GM10248 (cell line): ENCODE measurements around the gene ADAP1.

ENCODE experiments used
- CTCF ChIA-PET: fragments of 300-600 bp; sonication (Branson Sonifier 250); formaldehyde crosslinking; extraction: SDS; loops from one replicate; lab custom pipeline; 2021; ENCODE audit warnings: antibody characterized with exemption; lab: Yijun Ruan, JAX
- POLR2A ChIA-PET: fragments of 350-650 bp; sonication (Branson Sonifier 250); formaldehyde crosslinking; extraction: SDS; loops from one replicate; lab custom pipeline; 2020; ENCODE audit warnings: antibody characterized with exemption; lab: Yijun Ruan, JAX
- DNase-seq: peaks from one replicate; pipeline ENCODE4 v3.0.0; 2012; ENCODE audit errors: extremely low spot score
- TF ChIP-seq, protein P1 (sequence below): IDR thresholded peaks from 2 replicates; pipeline ENCODE4 v1.5.1; 2012; ENCODE audit warnings: mild to moderate bottlenecking, low read depth; ENCODE audit errors: extremely low read depth, missing control alignments, control extremely low read depth

ADAP1 gene

DNA sequence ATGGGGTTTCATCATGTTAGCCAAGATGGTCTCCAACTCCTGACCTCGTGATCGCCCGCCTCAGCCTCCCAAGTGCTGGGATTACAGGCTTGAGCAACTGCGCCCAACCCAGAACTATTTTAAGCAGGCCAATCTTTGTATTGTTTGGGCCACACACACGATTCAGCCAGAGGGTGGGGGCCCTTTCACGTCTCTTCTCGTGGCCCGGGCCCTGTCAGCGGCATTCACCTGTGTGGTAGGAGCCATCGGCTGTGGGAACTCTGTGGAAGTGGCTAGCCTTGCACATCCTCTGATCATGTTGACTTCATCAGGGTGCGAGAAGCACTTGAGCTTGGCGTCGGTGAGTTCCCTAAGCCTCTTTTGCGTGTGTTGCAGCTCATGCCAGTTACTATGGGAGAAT, 105.3 kb downstream of the ADAP1 start:
- ChIA-PET CTCF (interaction anchor here (1.1 to 1.5 kb wide), 2 partner anchors 24 kb away, joined by 3 to 4 read pairs; no protein-coding TSS in a partner anchor), POLR2A (no interaction called here)
- DNase-seq = no peak
- TF ChIP-seq, protein P1, sequence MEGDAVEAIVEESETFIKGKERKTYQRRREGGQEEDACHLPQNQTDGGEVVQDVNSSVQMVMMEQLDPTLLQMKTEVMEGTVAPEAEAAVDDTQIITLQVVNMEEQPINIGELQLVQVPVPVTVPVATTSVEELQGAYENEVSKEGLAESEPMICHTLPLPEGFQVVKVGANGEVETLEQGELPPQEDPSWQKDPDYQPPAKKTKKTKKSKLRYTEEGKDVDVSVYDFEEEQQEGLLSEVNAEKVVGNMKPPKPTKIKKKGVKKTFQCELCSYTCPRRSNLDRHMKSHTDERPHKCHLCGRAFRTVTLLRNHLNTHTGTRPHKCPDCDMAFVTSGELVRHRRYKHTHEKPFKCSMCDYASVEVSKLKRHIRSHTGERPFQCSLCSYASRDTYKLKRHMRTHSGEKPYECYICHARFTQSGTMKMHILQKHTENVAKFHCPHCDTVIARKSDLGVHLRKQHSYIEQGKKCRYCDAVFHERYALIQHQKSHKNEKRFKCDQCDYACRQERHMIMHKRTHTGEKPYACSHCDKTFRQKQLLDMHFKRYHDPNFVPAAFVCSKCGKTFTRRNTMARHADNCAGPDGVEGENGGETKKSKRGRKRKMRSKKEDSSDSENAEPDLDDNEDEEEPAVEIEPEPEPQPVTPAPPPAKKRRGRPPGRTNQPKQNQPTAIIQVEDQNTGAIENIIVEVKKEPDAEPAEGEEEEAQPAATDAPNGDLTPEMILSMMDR = no peak
